H1 (cell line): ENCODE results near the gene ECEL1. TPM values are rescaled to one million over a fixed set of nuclear protein-coding genes. Genes with fewer than 3 reads are reported as not detected.

Experiments
- CTCF ChIA-PET: fragments of 300-600 bp; sonication (Branson Sonifier 250); formaldehyde crosslinking; loops from one replicate; lab custom pipeline; 2021; ENCODE audit not compliant: partially characterized antibody; lab: Charles Lee
- POLR2A ChIA-PET: fragments of 300-600 bp; sonication (Branson Sonifier 250); formaldehyde crosslinking; loops from one replicate; lab custom pipeline; 2021; ENCODE audit warnings: inconsistent platforms; ENCODE audit not compliant: partially characterized antibody; lab: Charles Lee
- DNase-seq, 2 experiments: peaks; one replicate each; pipeline versions ENCODE4 v3.0.0 to v3.0.0-alpha.2; 2010 to 2022; ENCODE audit warnings: low spot score in 2 of 2, low read depth in 1 of 2, mixed read lengths in 1 of 2
- FAIRE-seq: peaks from 2 replicates; lab custom pipeline; 2011; peaks lifted over from hg19 to GRCh38; lab: Jason Lieb, UNC
- H2AFZ ChIP-seq: 2 replicates; pipeline ENCODE4 v1.8.1; 2012; ENCODE audit warnings: low read length, inconsistent platforms
- H2AK5ac ChIP-seq: 2 replicates; pipeline ENCODE4 v1.6.1; 2013; ENCODE audit warnings: low read depth, low read length
- H2BK120ac ChIP-seq: replicated peaks from 2 replicates; pipeline ENCODE3; 2013; ENCODE audit warnings: low read depth, low read length, inconsistent platforms
- H2BK12ac ChIP-seq: 2 replicates; pipeline ENCODE4 v1.6.1; 2013; ENCODE audit warnings: low read depth, low read length
- H2BK15ac ChIP-seq: 2 replicates; pipeline ENCODE4 v1.6.1; 2013; ENCODE audit warnings: low read length
- H2BK20ac ChIP-seq: 2 replicates; pipeline ENCODE4 v1.6.1; 2013; ENCODE audit warnings: low read length
- H2BK5ac ChIP-seq: 2 replicates; pipeline ENCODE4 v1.6.1; 2013; ENCODE audit warnings: low read depth, low read length
- H3K14ac ChIP-seq: 2 replicates; pipeline ENCODE4 v1.6.1; 2013; ENCODE audit warnings: inconsistent platforms; ENCODE audit not compliant: insufficient read length
- H3K18ac ChIP-seq: 2 replicates; pipeline ENCODE4 v1.6.1; 2013; ENCODE audit warnings: low read length; ENCODE audit errors: extremely low read depth
- H3K23ac ChIP-seq: 2 replicates; pipeline ENCODE4 v1.6.1; 2013; ENCODE audit warnings: inconsistent platforms; ENCODE audit not compliant: insufficient read length
- H3K23me2 ChIP-seq: 2 replicates; pipeline ENCODE4 v1.6.1; 2013; ENCODE audit warnings: low read depth, low read length
- H3K27ac ChIP-seq: 2 replicates; pipeline ENCODE4 v1.6.1; 2011; ENCODE audit warnings: low read depth, low read length, inconsistent platforms
- H3K27me3 ChIP-seq, 4 experiments: replicated peaks in 1 of 4; 1 replicate in 1 of 4; 2 replicates in 3 of 4; pipeline versions ENCODE4 v1.6.1 to v1.8.1; 2011 to 2013; ENCODE audit warnings: low read length in 3 of 4, mild to moderate bottlenecking in 3 of 4, inconsistent platforms in 2 of 4, mixed read lengths in 2 of 4, moderate library complexity in 1 of 4; ENCODE audit not compliant: control insufficient read depth in 3 of 4, insufficient read depth in 3 of 4; ENCODE audit errors: extremely low read depth in 1 of 4
- H3K36me3 ChIP-seq, 4 experiments: 2 replicates each; pipeline versions ENCODE4 v1.6.1 to v1.8.1; 2011 to 2013; ENCODE audit warnings: mild to moderate bottlenecking in 4 of 4, low read length in 3 of 4, moderate library complexity in 2 of 4, control low read depth in 1 of 4, inconsistent platforms in 1 of 4; ENCODE audit not compliant: insufficient read depth in 4 of 4, control insufficient read depth in 2 of 4
- H3K4ac ChIP-seq: replicated peaks from 2 replicates; pipeline ENCODE3; 2013; ENCODE audit warnings: low read length, low read depth, mixed read lengths, inconsistent platforms; ENCODE audit not compliant: insufficient read length
- H3K4me1 ChIP-seq, 4 experiments: replicated peaks in 1 of 4; 1 replicate in 1 of 4; 2 replicates in 3 of 4; pipeline versions ENCODE4 v1.6.1 to v1.8.1; 2011 to 2013; ENCODE audit warnings: low read length in 3 of 4, inconsistent platforms in 2 of 4, mixed read lengths in 1 of 4; ENCODE audit not compliant: insufficient read depth in 4 of 4, control insufficient read depth in 3 of 4
- H3K4me2 ChIP-seq, 2 experiments: 2 replicates each; pipeline versions ENCODE4 v1.6.1 to v1.8.1; 2011 to 2013; ENCODE audit warnings: low read depth in 2 of 2, low read length in 2 of 2, control low read depth in 1 of 2, inconsistent platforms in 1 of 2, mild to moderate bottlenecking in 1 of 2; ENCODE audit not compliant: insufficient read depth in 1 of 2
- H3K4me3 ChIP-seq, 4 experiments: fragments of 200-600, 300-600 bp in 1 of 4; sonication (generic), shearing (Covaris generic), sonication (Bioruptor Twin) in 1 of 4; 2 replicates each; pipeline versions ENCODE4 v1.5.1 to v1.8.1; 2011 to 2016; ENCODE audit warnings: low read length in 4 of 4, low read depth in 3 of 4, control low read depth in 2 of 4, inconsistent platforms in 2 of 4, mild to moderate bottlenecking in 2 of 4, mixed read lengths in 1 of 4, moderate library complexity in 1 of 4; ENCODE audit not compliant: insufficient read depth in 2 of 4; ENCODE audit errors: extremely low read depth in 1 of 4
- H3K56ac ChIP-seq: replicated peaks from 2 replicates; pipeline ENCODE3; 2013; ENCODE audit warnings: low read depth, mild to moderate bottlenecking, mixed read lengths, low read length, inconsistent platforms; ENCODE audit not compliant: insufficient read length
- H3K79me1 ChIP-seq: 2 replicates; pipeline ENCODE4 v1.6.1; 2013; ENCODE audit warnings: low read depth, low read length, control low read depth
- H3K79me2 ChIP-seq, 2 experiments: 2 replicates each; pipeline versions ENCODE4 v1.6.1 to v1.8.1; 2012 to 2013; ENCODE audit warnings: low read length in 2 of 2, mild to moderate bottlenecking in 2 of 2, inconsistent platforms in 1 of 2; ENCODE audit not compliant: insufficient read depth in 2 of 2, control insufficient read depth in 1 of 2
- H3K9ac ChIP-seq, 4 experiments: replicated peaks in 1 of 4; 1 replicate in 1 of 4; 2 replicates in 3 of 4; pipeline versions ENCODE4 v1.6.1 to v1.8.1; 2011 to 2013; ENCODE audit warnings: low read depth in 3 of 4, low read length in 3 of 4, control low read depth in 2 of 4, mild to moderate bottlenecking in 2 of 4, moderate library complexity in 2 of 4, inconsistent platforms in 1 of 4; ENCODE audit errors: extremely low read depth in 1 of 4
- H3K9me3 ChIP-seq, 2 experiments: 2 replicates each; pipeline versions ENCODE4 v1.6.1 to v1.8.1; 2012 to 2013; ENCODE audit warnings: mild to moderate bottlenecking in 2 of 2, moderate library complexity in 2 of 2, control low read depth in 1 of 2, inconsistent platforms in 1 of 2, low read depth in 1 of 2, low read length in 1 of 2, mixed read lengths in 1 of 2; ENCODE audit not compliant: insufficient read depth in 2 of 2
- H4K20me1 ChIP-seq, 2 experiments: replicated peaks in 1 of 2; 2 replicates each; pipeline versions ENCODE3 to v1.8.1; 2011 to 2013; ENCODE audit warnings: inconsistent platforms in 2 of 2, low read length in 2 of 2, mild to moderate bottlenecking in 1 of 2; ENCODE audit not compliant: insufficient read depth in 2 of 2, control insufficient read depth in 1 of 2
- H4K5ac ChIP-seq: 2 replicates; pipeline ENCODE4 v1.6.1; 2013; ENCODE audit warnings: low read length, low read depth, mixed read lengths, inconsistent platforms; ENCODE audit not compliant: insufficient read length
- H4K8ac ChIP-seq: 2 replicates; pipeline ENCODE4 v1.8.0; 2013; ENCODE audit warnings: mild to moderate bottlenecking, moderate library complexity, low read length, inconsistent platforms; ENCODE audit not compliant: insufficient read depth; ENCODE audit errors: extremely low read depth
- H4K91ac ChIP-seq: replicated peaks from 2 replicates; pipeline ENCODE3; 2013; ENCODE audit warnings: low read length, mixed read lengths, inconsistent platforms; ENCODE audit not compliant: insufficient read length
- BACH1 ChIP-seq: IDR thresholded peaks from 2 replicates; pipeline ENCODE4 v1.6.1; 2012; ENCODE audit warnings: low read length, improper control_type of control experiment
- CBX5 ChIP-seq: fragments of 300-800, 300-1000 bp; sonication (generic); IDR thresholded peaks from 2 replicates; pipeline ENCODE4 v1.7.1; 2016; ENCODE audit warnings: antibody characterized with exemption, low read length, low read depth
- CEBPB ChIP-seq: IDR thresholded peaks from 2 replicates; pipeline ENCODE4 v1.6.1; 2012; ENCODE audit warnings: low read depth, low read length
- EGR1 ChIP-seq: IDR thresholded peaks from 2 replicates; pipeline ENCODE4 v1.6.1; 2011; ENCODE audit warnings: low read depth, low read length, borderline replicate concordance
- EZH2 ChIP-seq: fragments of 200-600 bp; sonication (generic); IDR thresholded peaks from 2 replicates; pipeline ENCODE4 v1.7.1; 2012; ENCODE audit warnings: low read depth, mild to moderate bottlenecking, moderate library complexity, low read length, inconsistent platforms; ENCODE audit not compliant: severe bottlenecking
- KDM4A ChIP-seq: IDR thresholded peaks from one replicate; pipeline ENCODE4 v1.7.1; 2012; ENCODE audit warnings: low read depth, mild to moderate bottlenecking, moderate library complexity, low read length, inconsistent platforms; ENCODE audit not compliant: severe bottlenecking
- POU5F1 ChIP-seq: IDR thresholded peaks from 2 replicates; pipeline ENCODE4 v1.6.1; 2011; ENCODE audit warnings: low read depth, mild to moderate bottlenecking, low read length, moderate library complexity
- RBBP5 ChIP-seq: IDR thresholded peaks from 2 replicates; pipeline ENCODE4 v1.7.1; 2012; ENCODE audit warnings: low read depth, mild to moderate bottlenecking, inconsistent platforms, low read length, moderate library complexity, borderline replicate concordance
- RXRA ChIP-seq: IDR thresholded peaks from 2 replicates; pipeline ENCODE4 v1.6.1; 2011; ENCODE audit warnings: low read depth, mild to moderate bottlenecking, low read length, moderate library complexity; ENCODE audit not compliant: insufficient read depth
- SIN3A ChIP-seq, 2 experiments: IDR thresholded peaks in 1 of 2; conservative IDR thresholded peaks in 1 of 2; 2 replicates each; pipeline ENCODE4 v1.6.1; 2011 to 2012; ENCODE audit warnings: low read length in 2 of 2, improper control_type of control experiment in 1 of 2, low read depth in 1 of 2, mild to moderate bottlenecking in 1 of 2
- SUZ12 ChIP-seq: fragments of 200-600 bp; sonication (generic); IDR thresholded peaks from 2 replicates; pipeline ENCODE4 v1.6.1; 2012; ENCODE audit warnings: mild to moderate bottlenecking, inconsistent platforms, low read length, moderate library complexity, mixed read lengths
- WGBS, 2 experiments: shearing (Covaris generic) in 1 of 2; methylation state at CpG; one replicate each; pipeline versions ENCODE4 v1.1.6 to v1.1.7; 2013 to 2015; ENCODE audit warnings: low lambda C conversion rate in 2 of 2, mixed read lengths in 2 of 2, inconsistent platforms in 1 of 2, low coverage in 1 of 2, missing lambda C conversion rate in 1 of 2; ENCODE audit not compliant: insufficient replicate concordance in 2 of 2, insufficient coverage in 1 of 2, insufficient read length in 1 of 2; ENCODE audit errors: extremely low coverage in 1 of 2, missing lambda C conversion rate in 1 of 2; 5-methylcytosine and 5-hydroxymethylcytosine counted together
- polyA plus RNA-seq, 7 experiments: library from polyadenylated mRNA; depleted of rRNA in 3 of 7; stranded (reverse) in 5 of 7; unstranded in 2 of 7; fragments of >200 nt in 5 of 7; fragments of 200-250 nt in 2 of 7; gene quantifications; 1 replicate in 5 of 7; 2 replicates in 1 of 7; 4 replicates in 1 of 7; pipeline versions ENCODE4 v1.2.1 to v1.2.3, GENCODE V29; 2011 to 2013; ENCODE audit warnings: missing spikeins in 2 of 7, mixed read lengths in 2 of 7
- total RNA-seq: library from RNA; stranded (reverse); fragmentation: NEBNext Ultra II Directional; extraction: Animal tissue kit (Norgen Biotek cat#: 25700); gene quantifications from 2 replicates; pipeline ENCODE4 v1.2.1, GENCODE V29; 2021

ECEL1 gene
- total and polyA plus RNA-seq, 2 of the 8 experiments (the other 6 are each of a cell fraction or from before 2014, with no cell fraction given): 7.7 to 20.2 TPM

DNA sequence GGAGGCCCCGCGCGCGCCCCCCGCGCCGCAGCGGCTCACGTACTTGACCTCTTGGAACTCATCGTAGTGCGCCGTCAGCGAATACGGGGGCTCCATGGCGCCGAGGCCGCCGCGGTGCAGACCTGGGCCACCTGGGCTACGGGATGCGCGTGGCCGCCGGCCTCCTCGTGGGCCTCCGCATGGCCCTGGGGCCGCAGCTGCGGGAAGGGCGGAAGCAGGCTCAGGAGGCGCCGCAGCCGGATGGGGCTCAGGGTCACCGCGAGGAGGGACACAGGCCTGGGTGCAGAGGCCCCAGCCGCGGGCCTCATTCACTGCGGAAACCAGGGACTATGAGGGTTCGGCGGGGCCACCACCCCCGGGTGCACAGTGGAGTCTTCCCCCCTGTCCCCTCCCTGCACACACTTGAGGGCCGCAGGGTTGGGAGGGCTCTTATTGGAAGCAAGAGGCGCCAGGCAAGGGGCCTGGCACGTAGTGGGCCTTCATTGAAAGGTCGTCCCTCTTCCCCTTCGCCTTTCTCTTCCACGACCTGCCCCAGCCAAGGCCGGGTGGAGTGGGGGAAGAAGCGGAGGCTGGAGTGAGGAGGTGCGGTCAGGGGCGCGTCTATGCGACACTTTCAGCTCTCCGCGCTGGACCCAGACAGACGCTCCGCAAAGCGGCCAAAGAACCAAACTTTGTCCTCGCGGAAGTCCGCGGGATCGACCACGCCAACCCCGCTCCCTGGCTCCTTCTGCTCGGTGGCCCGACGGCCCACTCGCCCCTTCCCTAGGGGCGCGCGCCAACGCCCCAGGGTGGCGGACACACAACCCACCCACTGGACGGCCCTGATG lies 863 bp downstream of the ECEL1 start:
- no peak overlapping the region for H2AK5ac ChIP-seq
- H3K27ac ChIP-seq: no peak overlapping the region
- no peak overlapping the region for H3K56ac ChIP-seq
- peaks cover 6 to 13% of the 10 kb centered on the region in 2 experiments for H4K20me1 ChIP-seq
- H3K79me2 ChIP-seq: no peaks in the 10 kb centered on the region
- H3K14ac ChIP-seq: no peak overlapping the region
- H2AFZ ChIP-seq: no peak overlapping the region
- H3K4me1 ChIP-seq: peaks cover 0 to 40% (median 22%) of the 10 kb centered on the region in 4 experiments; a peak in 6 of 7 replicates
- no peak overlapping the region for H4K5ac ChIP-seq
- peak overlapping the region; percentile 5; the same call in 1 of the 2 replicates for H2BK12ac ChIP-seq
- ChIA-PET POLR2A (interaction anchor here (1.2 to 1.6 kb wide), 2 partner anchors 9 to 35 kb away, joined by 4 to 5 read pairs; no protein-coding TSS in a partner anchor), CTCF (interaction anchor here (0.9 to 3.4 kb wide), 6 partner anchors 13 to 153 kb away, joined by 3 to 17 read pairs (median 3); no protein-coding TSS in a partner anchor)
- TF ChIP-seq RXRA (no peak), SIN3A (conservative IDR thresholded peaks at IDR 0.05 in 1 of 2, IDR thresholded peaks at IDR 0.05 in 1 of 2; ENCODE audit: low read depth in 1 of 2, low read length in 2 of 2) (no peak; a peak in 1 of 4 replicates), CEBPB (no peak), KDM4A (peak; percentile 44), CBX5 (no peak), EZH2 (peak; percentile 78), BACH1 (no peak), RBBP5 (peak; percentile 17; the same call in 1 of the 2 replicates), SUZ12 (peak; percentile 67), EGR1 (no peak), POU5F1 (no peak)
- no peak overlapping the region for H3K4ac ChIP-seq
- DNase-seq (no peak), FAIRE-seq (no peak)
- peak overlapping the region; percentile 26 to 62 (median 37) for H3K4me3 ChIP-seq
- no peak overlapping the region for H2BK15ac ChIP-seq
- peaks cover 35 to 58% (median 50%) of the 10 kb centered on the region in 4 experiments for H3K27me3 ChIP-seq
- H4K8ac ChIP-seq: peak overlapping the region; percentile 83
- no peak overlapping the region for H2BK5ac ChIP-seq
- H2BK120ac ChIP-seq: no peak overlapping the region
- H3K36me3 ChIP-seq: peaks cover 0 to 11% (median 0%) of the 10 kb centered on the region in 4 experiments; a peak in 1 of 8 replicates
- peak overlapping the region; percentile 34; the same call in 1 of the 2 replicates for H2BK20ac ChIP-seq
- H3K23me2 ChIP-seq: peaks cover 12% of the 10 kb centered on the region; the same call in 1 of the 2 replicates
- H4K91ac ChIP-seq: no peak overlapping the region
- H3K9ac ChIP-seq: no peak overlapping the region
- 5% methylated on average over 45 of the region's 74 CpGs; no CpG with 5 or more reads in 1 of the 2 experiments for WGBS, 2 experiments
- H3K18ac ChIP-seq: no peak overlapping the region
- no peaks in the 10 kb centered on the region; a peak in 1 of 4 replicates for H3K9me3 ChIP-seq
- H3K79me1 ChIP-seq: no peaks in the 10 kb centered on the region
- no peak overlapping the region for H3K23ac ChIP-seq
- peak overlapping the region; percentile 56 to 79 for H3K4me2 ChIP-seq
